Lung (tissue), 12 donors: ENCODE data around the gene LTBP1. TPM values are rescaled to one million over a fixed set of nuclear protein-coding genes. Genes with fewer than 3 reads are reported as not detected.

Source experiments
- ATAC-seq: fragments of 200-7000 bp; cut with Tn5 transposase; one replicate; pipeline ENCODE4 v1.9.1; 2020; ENCODE audit warnings: moderate number of reproducible peaks; ENCODE audit not compliant: insufficient read depth, low FRiP score
- DNase-seq, 3 donors: peaks; one replicate each; pipeline ENCODE4 v3.0.0-alpha.2; 2013 to 2017
- H3K27ac ChIP-seq, 2 donors: one replicate each; pipeline ENCODE4 v1.5.1; 2013; ENCODE audit warnings: mild to moderate bottlenecking in 2 of 2, moderate library complexity in 2 of 2, control low read depth in 1 of 2, inconsistent platforms in 1 of 2, low read depth in 1 of 2, low read length in 1 of 2
- H3K27me3 ChIP-seq, 3 donors: one replicate each; pipeline ENCODE4 v1.5.1; 2013; ENCODE audit warnings: low read length in 2 of 3; ENCODE audit not compliant: control insufficient read depth in 3 of 3, insufficient read depth in 3 of 3
- H3K36me3 ChIP-seq, 4 donors: one replicate each; pipeline ENCODE4 v1.5.1; 2013; ENCODE audit warnings: low read length in 4 of 4, mild to moderate bottlenecking in 1 of 4, moderate library complexity in 1 of 4; ENCODE audit not compliant: control insufficient read depth in 4 of 4, insufficient read depth in 4 of 4
- H3K4me1 ChIP-seq, 5 donors: one replicate each; pipeline ENCODE4 v1.5.1; 2013; ENCODE audit warnings: low read length in 5 of 5, mild to moderate bottlenecking in 2 of 5, moderate library complexity in 1 of 5; ENCODE audit not compliant: control insufficient read depth in 5 of 5, insufficient read depth in 5 of 5
- H3K4me3 ChIP-seq: one replicate; pipeline ENCODE4 v1.5.1; 2013; ENCODE audit warnings: mild to moderate bottlenecking, control low read depth, moderate library complexity
- H3K9ac ChIP-seq, 2 donors: one replicate each; pipeline ENCODE4 v1.5.1; 2013; ENCODE audit warnings: low read length in 2 of 2, control low read depth in 1 of 2; ENCODE audit not compliant: insufficient read depth in 1 of 2
- H3K9me3 ChIP-seq, 4 donors: one replicate each; pipeline ENCODE4 v1.5.1; 2013; ENCODE audit warnings: low read length in 3 of 4, mild to moderate bottlenecking in 1 of 4, moderate library complexity in 1 of 4; ENCODE audit not compliant: control insufficient read depth in 4 of 4, insufficient read depth in 3 of 4
- WGBS, 2 donors: extraction: QIAGEN DNeasy Blood & Tissue Kit; methylation state at CpG; one replicate each; pipeline ENCODE4 v1.1.7; 2013; 5-methylcytosine and 5-hydroxymethylcytosine counted together
- polyA plus RNA-seq, 2 donors: library from polyadenylated mRNA; stranded (reverse); fragments of 200-250 nt; gene quantifications; one replicate each; pipeline ENCODE4 v1.2.1, GENCODE V29; 2013
- total RNA-seq, 2 donors: library from RNA; depleted of rRNA in 1 of 2; stranded (reverse); fragments of >200 nt in 1 of 2; gene quantifications; one replicate each; pipeline ENCODE4 v1.2.1, GENCODE V29; 2014 to 2021
- TF ChIP-seq, protein P1 (sequence below): IDR thresholded peaks from 2 replicates; pipeline ENCODE4 v1.5.1; 2012; ENCODE audit warnings: mild to moderate bottlenecking; ENCODE audit errors: control extremely low read depth, extremely low read depth
- donor health status: control.
- donor health status: control.
- donor health status: Bipolar disorder and iron deficiency.
- donor health status: healthy.
- donor health status: DM: yes; HTN: yes; CAD: no.

Gene LTBP1
- total and polyA plus RNA-seq, 4 donors, result 8.8 to 57.4 (median 28.6) TPM

DNA sequence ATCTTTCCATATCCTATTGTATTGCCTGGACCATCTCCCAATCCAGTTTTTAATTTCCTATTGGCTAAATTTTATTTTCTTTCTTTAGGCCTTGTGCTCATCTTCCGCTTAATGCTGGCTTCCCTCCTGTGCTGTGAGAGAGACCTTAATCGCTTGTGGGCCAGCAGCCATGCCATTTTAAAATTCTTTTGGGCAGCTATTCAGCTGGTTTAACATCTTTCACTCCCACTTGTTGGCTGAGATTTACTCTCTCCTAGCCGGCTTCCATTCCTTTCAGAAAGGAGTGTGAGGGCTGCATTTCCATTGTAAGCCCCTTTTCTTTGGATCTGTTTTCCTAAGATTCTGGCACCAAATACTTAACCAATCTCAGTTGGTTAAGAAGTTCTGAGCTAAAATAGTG is 388.8 kb downstream of the LTBP1 start:
- WGBS, 2 donors, result 96 to 99% methylated on average over 3 of the region's 3 CpGs

DNA sequence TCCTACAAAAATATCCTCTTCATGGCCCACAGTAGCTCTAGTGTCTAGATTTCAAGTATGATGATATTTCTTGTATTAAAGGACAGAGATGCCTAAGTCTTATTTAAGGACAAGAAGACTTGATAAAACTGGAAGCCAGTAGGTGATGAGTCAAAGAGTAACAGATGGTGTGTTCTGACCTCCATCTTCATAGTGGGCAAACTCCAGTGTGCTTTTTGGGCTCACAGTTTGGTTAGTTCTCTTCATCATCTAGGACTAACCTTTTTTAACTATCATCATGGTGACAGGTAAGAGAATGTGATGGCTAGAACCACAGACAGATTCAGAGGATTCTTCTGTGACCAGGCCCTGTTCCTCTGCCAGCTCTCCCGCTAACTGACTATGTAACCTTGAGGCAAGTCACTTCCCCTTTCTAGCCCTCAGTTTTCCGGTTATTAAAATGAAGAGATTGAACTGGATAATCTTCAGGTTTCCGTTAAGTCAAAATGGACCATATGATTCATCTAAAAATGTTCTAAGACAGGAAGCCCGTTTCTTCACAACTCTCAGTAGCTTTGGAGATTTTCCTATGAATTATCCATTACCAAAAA is 389.4 kb downstream of the LTBP1 start:
- 37 to 66% methylated on average over 4 of the region's 4 CpGs for WGBS, 2 donors
- H3K27ac ChIP-seq, result no peak overlapping the region
- H3K9me3 ChIP-seq, result no peaks in the 10 kb centered on the region
- peaks cover 0 to 3% (median 0%) of the 10 kb centered on the region in 5 donors for H3K4me1 ChIP-seq
- H3K4me3 ChIP-seq, result no peak overlapping the region
- DNase-seq (no peak), ATAC-seq (no peak)
- H3K27me3 ChIP-seq, result no peaks in the 10 kb centered on the region
- TF ChIP-seq, protein P1, sequence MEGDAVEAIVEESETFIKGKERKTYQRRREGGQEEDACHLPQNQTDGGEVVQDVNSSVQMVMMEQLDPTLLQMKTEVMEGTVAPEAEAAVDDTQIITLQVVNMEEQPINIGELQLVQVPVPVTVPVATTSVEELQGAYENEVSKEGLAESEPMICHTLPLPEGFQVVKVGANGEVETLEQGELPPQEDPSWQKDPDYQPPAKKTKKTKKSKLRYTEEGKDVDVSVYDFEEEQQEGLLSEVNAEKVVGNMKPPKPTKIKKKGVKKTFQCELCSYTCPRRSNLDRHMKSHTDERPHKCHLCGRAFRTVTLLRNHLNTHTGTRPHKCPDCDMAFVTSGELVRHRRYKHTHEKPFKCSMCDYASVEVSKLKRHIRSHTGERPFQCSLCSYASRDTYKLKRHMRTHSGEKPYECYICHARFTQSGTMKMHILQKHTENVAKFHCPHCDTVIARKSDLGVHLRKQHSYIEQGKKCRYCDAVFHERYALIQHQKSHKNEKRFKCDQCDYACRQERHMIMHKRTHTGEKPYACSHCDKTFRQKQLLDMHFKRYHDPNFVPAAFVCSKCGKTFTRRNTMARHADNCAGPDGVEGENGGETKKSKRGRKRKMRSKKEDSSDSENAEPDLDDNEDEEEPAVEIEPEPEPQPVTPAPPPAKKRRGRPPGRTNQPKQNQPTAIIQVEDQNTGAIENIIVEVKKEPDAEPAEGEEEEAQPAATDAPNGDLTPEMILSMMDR, result no peak
- H3K36me3 ChIP-seq, result no peaks in the 10 kb centered on the region
- H3K9ac ChIP-seq, result no peak overlapping the region

More for the DNA sequence above, 388.8 kb downstream of the LTBP1 start:
- H3K4me1 ChIP-seq, result no peaks in the 10 kb centered on the region
- no peaks in the 10 kb centered on the region for H3K36me3 ChIP-seq
- H3K4me3 ChIP-seq, result no peak overlapping the region
- H3K27ac ChIP-seq, result no peak overlapping the region
- H3K9me3 ChIP-seq, result no peaks in the 10 kb centered on the region
- ATAC-seq, result no peak
- DNase-seq, result no peak
- H3K9ac ChIP-seq, result no peak overlapping the region
- H3K27me3 ChIP-seq, result no peaks in the 10 kb centered on the region
- TF ChIP-seq, protein P1, result no peak

DNA sequence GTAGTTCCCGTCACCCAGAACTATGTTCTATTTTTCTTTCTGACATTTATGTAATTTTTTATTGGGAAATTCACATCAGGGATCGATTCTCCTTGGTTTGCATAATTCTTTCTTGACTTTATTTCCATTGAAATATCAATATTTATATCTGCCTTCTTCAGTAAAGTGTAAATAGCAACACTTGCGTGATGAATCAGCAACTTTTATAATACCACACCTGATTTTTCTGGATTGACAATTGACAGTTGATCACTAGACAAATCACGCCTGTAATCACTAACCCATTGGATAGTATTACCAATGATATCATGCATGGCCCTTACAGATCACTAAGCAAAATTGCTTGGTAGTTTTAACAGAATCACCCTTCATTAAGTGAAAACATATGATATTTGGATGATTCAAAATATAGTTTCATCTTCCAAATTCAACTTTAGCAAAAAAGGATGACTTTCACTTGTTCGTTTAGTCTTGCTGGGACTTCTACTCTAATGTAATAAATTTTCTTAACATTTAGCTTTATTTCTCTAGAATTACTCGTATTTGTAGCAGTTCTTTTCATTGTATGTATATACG is 390.7 kb downstream of the LTBP1 start:
- DNase-seq, result no peak
- WGBS, 2 donors, result 93 to 95% methylated on average over 7 of the region's 7 CpGs
- no peak overlapping the region for H3K4me3 ChIP-seq
- no peak for ATAC-seq
- H3K9ac ChIP-seq, result no peak overlapping the region
- H3K27ac ChIP-seq, result no peak overlapping the region
- H3K4me1 ChIP-seq, result peaks cover 0 to 3% (median 0%) of the 10 kb centered on the region in 5 donors
- H3K36me3 ChIP-seq, result no peaks in the 10 kb centered on the region
- no peaks in the 10 kb centered on the region for H3K27me3 ChIP-seq
- TF ChIP-seq, protein P1, result no peak
- no peaks in the 10 kb centered on the region for H3K9me3 ChIP-seq
